A673 (cell line): ENCODE measurements around the gene MBNL2. TPM values are rescaled to one million over a fixed set of nuclear protein-coding genes. Genes with fewer than 3 reads are reported as not detected.

Experiments used
- BruUV-seq: library from RNA; stranded (reverse); fragments of 400-500 nt; replicated peaks from 2 replicates; lab custom pipeline; 2021; lab: Mats Ljungman, UMichigan
- CTCF ChIA-PET: fragments of 300-600 bp; sonication (Branson Sonifier 250); formaldehyde crosslinking; loops from one replicate; lab custom pipeline; 2022; ENCODE audit warnings: antibody characterized with exemption; lab: Charles Lee
- POLR2A ChIA-PET: fragments of 300-600 bp; sonication (Branson Sonifier 250); formaldehyde crosslinking; loops from one replicate; lab custom pipeline; 2022; ENCODE audit warnings: antibody characterized with exemption; ENCODE audit not compliant: low non-redundant PET; lab: Charles Lee
- DNase-seq: peaks from one replicate; pipeline ENCODE4 v3.0.0-alpha.2; 2015; ENCODE audit warnings: low spot score
- H3K27ac ChIP-seq: fragments of 200-600 bp; sonication (generic); 2 replicates; pipeline ENCODE4 v1.5.1; 2016; ENCODE audit warnings: mixed run types, low read depth, mild to moderate bottlenecking, mixed read lengths, antibody characterized with exemption, low read length; ENCODE audit not compliant: poor library complexity, severe bottlenecking
- H3K27me3 ChIP-seq: fragments of 200-600 bp; sonication (generic); replicated peaks from 2 replicates; pipeline ENCODE4 v1.6.1; 2017; ENCODE audit warnings: mixed run types, low read depth, mild to moderate bottlenecking, mixed read lengths, antibody characterized with exemption, low read length; ENCODE audit not compliant: insufficient read depth, poor library complexity
- H3K36me3 ChIP-seq: fragments of 200-600 bp; sonication (generic); 2 replicates; pipeline ENCODE4 v1.6.1; 2016; ENCODE audit warnings: mixed run types, mild to moderate bottlenecking, mixed read lengths, antibody characterized with exemption, low read length; ENCODE audit not compliant: insufficient read depth, poor library complexity, severe bottlenecking
- H3K4me1 ChIP-seq: fragments of 200-600 bp; sonication (generic); 2 replicates; pipeline ENCODE4 v1.6.1; 2017; ENCODE audit warnings: mixed run types, mild to moderate bottlenecking, mixed read lengths, antibody characterized with exemption, low read length; ENCODE audit not compliant: insufficient read depth, poor library complexity, severe bottlenecking
- H3K4me3 ChIP-seq: fragments of 200-600 bp; sonication (generic); 2 replicates; pipeline ENCODE4 v1.5.1; 2016; ENCODE audit warnings: low read depth, mixed run types, mild to moderate bottlenecking, mixed read lengths, low read length; ENCODE audit not compliant: poor library complexity, severe bottlenecking
- H3K9me3 ChIP-seq: fragments of 200-600 bp; sonication (generic); 2 replicates; pipeline ENCODE4 v1.6.1; 2016; ENCODE audit warnings: mixed run types, low read depth, mild to moderate bottlenecking, mixed read lengths, antibody characterized with exemption, low read length; ENCODE audit not compliant: poor library complexity, severe bottlenecking
- CTCF ChIP-seq: fragments of 300-800, 200-600 bp; sonication (generic); conservative IDR thresholded peaks from 2 replicates; pipeline ENCODE4 v1.5.1; 2017; ENCODE audit warnings: low read depth, mild to moderate bottlenecking, antibody characterized with exemption, low read length, moderate library complexity, mixed read lengths
- EZH2 ChIP-seq: fragments of 200-600 bp; sonication (generic); IDR thresholded peaks from 2 replicates; pipeline ENCODE4 v1.6.1; 2017; ENCODE audit warnings: borderline replicate concordance, low read depth, mild to moderate bottlenecking, mixed read lengths, antibody characterized with exemption, low read length; ENCODE audit not compliant: poor library complexity, severe bottlenecking
- intact Hi-C: fragments of 100-400 bp; cut with micrococcal nuclease; formaldehyde crosslinking; loops from one replicate; pipeline ENCODE4 v1.10.0; 2022; ENCODE audit not compliant: unreplicated experiment
- total RNA-seq: library from RNA; stranded (reverse); gene quantifications from 2 replicates; pipeline ENCODE4 v1.2.3, GENCODE V29; 2021

Gene MBNL2
- total RNA-seq, 1 experiment from 2014 or later: 12.0 TPM

- Histone ChIP-seq H3K9me3 (no peaks in the 10 kb centered on the region), H3K4me3 (no peak overlapping the region), H3K27ac (no peak overlapping the region), H3K4me1 (peaks cover 7% of the 10 kb centered on the region), H3K27me3 (no peaks in the 10 kb centered on the region), H3K36me3 (no peaks in the 10 kb centered on the region)
- TF ChIP-seq EZH2: no peak
- POLR2A ChIA-PET: no interaction called here
- DNase-seq: no peak
- intact Hi-C loops: no loop called here
- no TSS peak for BruUV-seq
- CTCF ChIA-PET: interaction anchor here (0.6 kb wide), 1 partner anchor 472 kb away, joined by 3 read pairs; no protein-coding TSS in a partner anchor
Measured at GRCh38 chr13:97296740-97297139, 74.6 kb downstream of the MBNL2 start.

GRCh38 chr13:97298816-97299215, 76.7 kb downstream of the MBNL2 start:
- TF ChIP-seq EZH2: no peak
- no peak for TF ChIP-seq CTCF
- peaks cover 7% of the 10 kb centered on the region for H3K4me1 ChIP-seq
- POLR2A ChIA-PET: no interaction called here
- BruUV-seq: no TSS peak
- intact Hi-C loops: no loop called here
- no peaks in the 10 kb centered on the region for H3K36me3 ChIP-seq
- H3K27ac ChIP-seq: no peak overlapping the region
- no peak for DNase-seq
- CTCF ChIA-PET: interaction anchor here (0.5 kb wide), 1 partner anchor 1931 kb away, joined by 12 read pairs; no protein-coding TSS in a partner anchor
- H3K4me3 ChIP-seq: no peak overlapping the region
- no peaks in the 10 kb centered on the region for H3K9me3 ChIP-seq
- no peaks in the 10 kb centered on the region for H3K27me3 ChIP-seq

GRCh38 chr13:97300871-97301270, 78.7 kb downstream of the MBNL2 start:
- ChIA-PET CTCF (no interaction called here), POLR2A (no interaction called here)
- Histone ChIP-seq H3K4me1 (peaks cover 3% of the 10 kb centered on the region), H3K9me3 (no peaks in the 10 kb centered on the region), H3K36me3 (no peaks in the 10 kb centered on the region), H3K27ac (no peak overlapping the region), H3K4me3 (no peak overlapping the region), H3K27me3 (no peaks in the 10 kb centered on the region)
- DNase-seq: no peak
- intact Hi-C loops: no loop called here
- no TSS peak for BruUV-seq
- TF ChIP-seq CTCF: no peak
- no peak for TF ChIP-seq EZH2

GRCh38 chr13:97301382-97302095, 79.4 kb downstream of the MBNL2 start:
- no peaks in the 10 kb centered on the region for H3K27me3 ChIP-seq
- H3K4me3 ChIP-seq: no peak overlapping the region
- H3K27ac ChIP-seq: no peak overlapping the region
- ChIA-PET POLR2A (no interaction called here), CTCF (no interaction called here)
- H3K4me1 ChIP-seq: no peaks in the 10 kb centered on the region
- no peak for DNase-seq
- intact Hi-C loops: no loop called here
- no peaks in the 10 kb centered on the region for H3K36me3 ChIP-seq
- H3K9me3 ChIP-seq: no peaks in the 10 kb centered on the region
- BruUV-seq: no TSS peak
- TF ChIP-seq CTCF (no peak), EZH2 (no peak)
